ENCODE measurements around the gene PROSER3.

DNA sequence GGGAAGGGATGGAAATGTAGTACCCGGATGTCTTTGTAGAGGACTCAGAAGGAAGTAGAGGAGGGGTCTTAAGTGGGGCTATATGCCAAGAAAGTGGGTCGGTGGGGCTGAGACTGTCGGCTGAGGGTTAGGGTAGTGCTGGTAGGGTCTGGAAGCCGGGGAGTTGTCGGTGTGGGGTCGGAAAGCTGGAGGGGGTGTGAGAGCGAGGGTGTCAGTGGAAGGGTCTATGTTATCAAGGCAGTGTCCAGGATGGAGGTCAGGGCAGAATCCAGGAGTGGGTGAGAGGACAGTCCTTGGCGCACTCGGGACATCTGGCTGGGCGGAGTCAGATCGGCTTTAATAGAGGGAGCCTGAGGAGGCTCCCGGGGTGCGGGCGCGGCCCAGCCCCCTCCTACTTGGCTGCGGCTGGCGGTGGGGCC is 2.8 kb upstream of the PROSER3 start:
- TF ChIP-seq, protein P1, sequence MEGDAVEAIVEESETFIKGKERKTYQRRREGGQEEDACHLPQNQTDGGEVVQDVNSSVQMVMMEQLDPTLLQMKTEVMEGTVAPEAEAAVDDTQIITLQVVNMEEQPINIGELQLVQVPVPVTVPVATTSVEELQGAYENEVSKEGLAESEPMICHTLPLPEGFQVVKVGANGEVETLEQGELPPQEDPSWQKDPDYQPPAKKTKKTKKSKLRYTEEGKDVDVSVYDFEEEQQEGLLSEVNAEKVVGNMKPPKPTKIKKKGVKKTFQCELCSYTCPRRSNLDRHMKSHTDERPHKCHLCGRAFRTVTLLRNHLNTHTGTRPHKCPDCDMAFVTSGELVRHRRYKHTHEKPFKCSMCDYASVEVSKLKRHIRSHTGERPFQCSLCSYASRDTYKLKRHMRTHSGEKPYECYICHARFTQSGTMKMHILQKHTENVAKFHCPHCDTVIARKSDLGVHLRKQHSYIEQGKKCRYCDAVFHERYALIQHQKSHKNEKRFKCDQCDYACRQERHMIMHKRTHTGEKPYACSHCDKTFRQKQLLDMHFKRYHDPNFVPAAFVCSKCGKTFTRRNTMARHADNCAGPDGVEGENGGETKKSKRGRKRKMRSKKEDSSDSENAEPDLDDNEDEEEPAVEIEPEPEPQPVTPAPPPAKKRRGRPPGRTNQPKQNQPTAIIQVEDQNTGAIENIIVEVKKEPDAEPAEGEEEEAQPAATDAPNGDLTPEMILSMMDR (IDR thresholded peaks at IDR 0.05), result no peak
- TF ChIP-seq POLR2A (IDR thresholded peaks at IDR 0.05), result no peak
